Stimulated activated CD8-positive, alpha-beta memory T cell treated with anti-CD3 and anti-CD28 coated beads, Interleukin-12 subunit alpha, Interleukin-12 subunit beta, amount 100 ng/mL, for 4 hours (primary cell): ENCODE data around the gene ACTMAP.
"Not testable (repeated sequence)": the region's sequence is repeated elsewhere in the genome, so short reads cannot be mapped to it uniquely, and the experiment has no call there.

ENCODE experiments used
- DNase-seq: peaks from one replicate; pipeline ENCODE4 v3.0.0-alpha.2; 2020; ENCODE audit warnings: low read depth

Gene ACTMAP

GRCh38 chr19:40742886-40743285 lies 7.4 kb downstream of the ACTMAP start:
- DNase-seq, result no peak

- no peak for DNase-seq
Observed at GRCh38 chr19:40742477-40742876, 7.8 kb downstream of the ACTMAP start.

GRCh38 chr19:40741527-40742390 lies 8.5 kb downstream of the ACTMAP start:
- no peak for DNase-seq

GRCh38 chr19:40740747-40741146 lies 9.5 kb downstream of the ACTMAP start:
- DNase-seq, result no peak

- DNase-seq, result no peak
Observed at GRCh38 chr19:40739871-40740703, 10.2 kb downstream of the ACTMAP start.

- no peak for DNase-seq
Observed at GRCh38 chr19:40739030-40739839, 11.0 kb downstream of the ACTMAP start.

GRCh38 chr19:40737102-40737644 lies 13.1 kb downstream of the ACTMAP start:
- no peak for DNase-seq

- no peak for DNase-seq
Observed at GRCh38 chr19:40736661-40737060, 13.6 kb downstream of the ACTMAP start.

GRCh38 chr19:40735013-40735771 lies 15.1 kb downstream of the ACTMAP start:
- no peak for DNase-seq

- no peak for DNase-seq
Observed at GRCh38 chr19:40733149-40733548, 17.1 kb downstream of the ACTMAP start.

GRCh38 chr19:40732304-40732703 lies 18.0 kb downstream of the ACTMAP start:
- not testable (repeated sequence) for DNase-seq

GRCh38 chr19:40730065-40730464 lies 20.2 kb downstream of the ACTMAP start:
- DNase-seq, result not testable (repeated sequence)

GRCh38 chr19:40726279-40726678 lies 24.0 kb downstream of the ACTMAP start:
- DNase-seq, result no peak

- DNase-seq, result no peak
Observed at GRCh38 chr19:40724855-40725254, 25.4 kb downstream of the ACTMAP start.

- DNase-seq, result no peak
Observed at GRCh38 chr19:40724315-40724714, 26.0 kb downstream of the ACTMAP start.

GRCh38 chr19:40723661-40724254 lies 26.5 kb downstream of the ACTMAP start:
- no peak for DNase-seq

- DNase-seq, result no peak
Observed at GRCh38 chr19:40721936-40722661, 28.2 kb downstream of the ACTMAP start.

- DNase-seq, result no peak
Observed at GRCh38 chr19:40721140-40721486, 29.2 kb downstream of the ACTMAP start.

GRCh38 chr19:40719414-40719894 lies 30.8 kb downstream of the ACTMAP start:
- no peak for DNase-seq

GRCh38 chr19:40718774-40719391 lies 31.4 kb downstream of the ACTMAP start:
- DNase-seq, result no peak
